ENCODE measurements around the gene EFCAB6. TPM values are rescaled to one million over a fixed set of nuclear protein-coding genes. Genes with fewer than 3 reads are reported as not detected.

The EFCAB6 gene
- total and polyA plus RNA-seq, 10 of the 15 experiments (the other 5 are each of a cell fraction or from before 2014, with no cell fraction given), result 0.05 to 0.42 (median 0.19) TPM

DNA sequence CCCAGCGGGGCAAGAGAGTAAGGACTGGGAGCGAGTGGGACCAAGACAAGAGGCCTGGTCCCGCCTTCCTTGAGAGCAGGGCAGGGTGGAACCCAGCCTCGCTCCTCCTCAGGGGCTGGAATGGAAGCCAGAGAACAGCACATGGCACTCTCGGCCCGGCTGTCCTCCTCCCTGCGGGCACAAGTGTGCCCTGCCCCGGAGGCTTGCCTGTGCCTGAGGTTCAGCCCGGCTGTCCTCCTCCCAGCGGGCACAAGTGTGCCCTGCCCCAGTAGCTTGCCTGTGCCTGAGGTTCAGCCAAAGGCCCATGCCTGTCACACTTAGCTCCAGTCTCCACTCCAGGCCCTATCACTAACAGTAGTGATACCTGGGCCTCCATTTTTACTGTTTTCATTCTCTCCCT lies 26.1 kb upstream of the EFCAB6 start:
- H3K9ac ChIP-seq (ENCODE audit: control insufficient read depth, insufficient read depth, low read length), result no peak overlapping the region
- H3K27me3 ChIP-seq (replicated peaks in 1 of 2; ENCODE audit: control insufficient read depth in 2 of 2, insufficient read depth in 2 of 2, low read length in 1 of 2), result peaks cover 1 to 3% of the 10 kb centered on the region in 2 experiments; a peak in 3 of 4 replicates
- no peaks in the 10 kb centered on the region for H3K79me2 ChIP-seq (ENCODE audit: control insufficient read depth, insufficient read depth, low read length)
- POLR2A ChIA-PET, result no interaction called here
- BruUV-seq (replicated peaks), result no TSS peak
- H3K27ac ChIP-seq (ENCODE audit: control insufficient read depth, insufficient read depth), result no peak overlapping the region
- H4K20me1 ChIP-seq (ENCODE audit: control insufficient read depth, insufficient read depth), result no peaks in the 10 kb centered on the region
- in situ Hi-C loops (cut with MboI), result no loop called here
- DNase-seq (ENCODE audit: low read depth, low spot score), result no peak
- no peaks in the 10 kb centered on the region for H3K4me1 ChIP-seq (ENCODE audit: control insufficient read depth, insufficient read depth, low read length)
- no peak overlapping the region for H3K4me2 ChIP-seq (ENCODE audit: control insufficient read depth, insufficient read depth)
- CTCF ChIA-PET, result no interaction called here
- no peaks in the 10 kb centered on the region for H3K36me3 ChIP-seq (ENCODE audit: control insufficient read depth in 2 of 2, insufficient read depth in 2 of 2, low read length in 1 of 2)
- no peak for TF ChIP-seq ZNF384 (IDR thresholded peaks at IDR 0.05; ENCODE audit: borderline replicate concordance, low read depth, low read length)
- no peak for TF ChIP-seq MEF2A (IDR thresholded peaks at IDR 0.05; ENCODE audit: insufficient read depth, low read depth, low read length)
- no peak for TF ChIP-seq REST (IDR thresholded peaks at IDR 0.05; ENCODE audit: low read depth, low read length)
- 14% methylated on average over 10 of the region's 10 CpGs for WGBS (ENCODE audit: insufficient coverage, insufficient replicate concordance, low lambda C conversion rate, missing lambda C conversion rate)
- H2AFZ ChIP-seq (ENCODE audit: control insufficient read depth, low read depth, low read length), result no peak overlapping the region
- SMC1A ChIA-PET (ENCODE audit: uncharacterized antibody, unreplicated experiment), result no interaction called here
- H3K9me3 ChIP-seq (replicated peaks; ENCODE audit: control insufficient read depth, insufficient read depth, low read length), result no peaks in the 10 kb centered on the region
- no peak overlapping the region for H3K4me3 ChIP-seq
- RAD21 ChIA-PET (ENCODE audit: unreplicated experiment), result no interaction called here
- intact Hi-C loops (cut with micrococcal nuclease; ENCODE audit: unreplicated experiment), result no loop called here
- no peak for FAIRE-seq
- no peak for ATAC-seq

DNA sequence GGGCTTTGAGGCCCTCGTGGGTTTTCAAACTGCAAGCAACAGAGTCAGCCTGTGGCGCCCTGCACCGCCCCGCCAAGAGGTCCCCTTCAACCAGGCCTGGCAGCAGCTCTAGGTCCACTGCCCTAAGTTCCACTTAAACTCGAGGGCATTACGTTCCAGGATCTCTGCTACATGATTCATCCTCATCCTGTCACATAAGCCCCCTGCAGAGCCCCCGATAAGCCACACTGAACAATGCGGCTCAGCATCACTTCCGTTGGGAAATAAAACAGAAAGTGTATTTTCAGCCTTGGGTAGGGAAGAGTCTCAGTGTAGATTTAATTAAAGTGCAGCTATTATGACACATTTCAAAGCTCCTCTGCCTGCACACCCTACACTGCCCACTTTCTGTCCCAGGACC lies 25.6 kb upstream of the EFCAB6 start:
- 46% methylated on average over 9 of the region's 9 CpGs for WGBS (ENCODE audit: insufficient coverage, insufficient replicate concordance, low lambda C conversion rate, missing lambda C conversion rate)
- no peak for TF ChIP-seq ZBTB11 (CRISPR knock-in tag; IDR thresholded peaks at IDR 0.05)
- no peak for TF ChIP-seq DPF2 (IDR thresholded peaks at IDR 0.05)
- no peak for TF ChIP-seq SKIL (IDR thresholded peaks at IDR 0.05; ENCODE audit: low read depth, poor library complexity, severe bottlenecking)

More for the DNA sequence above, 25.6 kb upstream of the EFCAB6 start:
- H3K4me2 ChIP-seq (ENCODE audit: control insufficient read depth, insufficient read depth), result no peak overlapping the region
- intact Hi-C loops (cut with micrococcal nuclease; ENCODE audit: unreplicated experiment), result no loop called here
- no peak overlapping the region for H2AFZ ChIP-seq (ENCODE audit: control insufficient read depth, low read depth, low read length)
- ATAC-seq (no peak), FAIRE-seq (no peak), DNase-seq (ENCODE audit: low read depth, low spot score) (no peak)
- H3K4me1 ChIP-seq (ENCODE audit: control insufficient read depth, insufficient read depth, low read length), result no peaks in the 10 kb centered on the region
- peaks cover 1 to 3% of the 10 kb centered on the region in 2 experiments; a peak in 3 of 4 replicates for H3K27me3 ChIP-seq (replicated peaks in 1 of 2; ENCODE audit: control insufficient read depth in 2 of 2, insufficient read depth in 2 of 2, low read length in 1 of 2)
- no peak overlapping the region for H3K27ac ChIP-seq (ENCODE audit: control insufficient read depth, insufficient read depth)
- ChIA-PET SMC1A (ENCODE audit: uncharacterized antibody, unreplicated experiment) (no interaction called here), RAD21 (ENCODE audit: unreplicated experiment) (no interaction called here), CTCF (no interaction called here), POLR2A (no interaction called here)
- BruUV-seq (replicated peaks), result no TSS peak
- no peaks in the 10 kb centered on the region for H4K20me1 ChIP-seq (ENCODE audit: control insufficient read depth, insufficient read depth)
- no peak overlapping the region for H3K4me3 ChIP-seq
- in situ Hi-C loops (cut with MboI), result no loop called here
- no peaks in the 10 kb centered on the region for H3K9me3 ChIP-seq (replicated peaks; ENCODE audit: control insufficient read depth, insufficient read depth, low read length)
- H3K36me3 ChIP-seq (ENCODE audit: control insufficient read depth in 2 of 2, insufficient read depth in 2 of 2, low read length in 1 of 2), result no peaks in the 10 kb centered on the region
- no peaks in the 10 kb centered on the region for H3K79me2 ChIP-seq (ENCODE audit: control insufficient read depth, insufficient read depth, low read length)
- no peak overlapping the region for H3K9ac ChIP-seq (ENCODE audit: control insufficient read depth, insufficient read depth, low read length)

All from GM12878 (cell line).